Activated CD4-positive, CD25-positive, alpha-beta regulatory T cell treated with anti-CD3 and anti-CD28 coated beads, Interleukin-2, amount 50 U/mL, for 24 hours (primary cell): ENCODE results near the gene SIAE.

ENCODE experiments used
- ATAC-seq, 2 donors: fragments of 150-1000 bp; cut with Tn5 transposase; one replicate each; pipeline ENCODE4 v1.10.0; 2021; ENCODE audit warnings: mild to moderate bottlenecking in 1 of 2, moderate library complexity in 1 of 2

SIAE gene

GRCh38 chr11:124673333-124674167, at the start of gene SIAE, which contains the start of gene SPA17:
TSS of gene SIAE (minus strand) at chr11:124673739. CDS start at chr11:124673708, 31 bp downstream.
TSS of gene SPA17 (plus strand) at chr11:124673904. CDS start at chr11:124675265, 1,361 bp downstream.
- peak; percentile 87 to 88 for ATAC-seq

- no peak for ATAC-seq
These were observed 48.6 kb upstream of the SIAE start for GRCh38 chr11:124722176-124722575.

- ATAC-seq = no peak
These were observed 46.0 kb upstream of the SIAE start for GRCh38 chr11:124719534-124719933.

GRCh38 chr11:124718801-124719200, 45.3 kb upstream of the SIAE start:
- ATAC-seq = no peak

- peak in 1 of 2 donors; percentile 36 for ATAC-seq
These were observed 44.5 kb upstream of the SIAE start for GRCh38 chr11:124717786-124718651.

GRCh38 chr11:124717421-124717785, 43.9 kb upstream of the SIAE start:
- no peak for ATAC-seq

- no peak for ATAC-seq
These were observed 43.1 kb upstream of the SIAE start for GRCh38 chr11:124716591-124716990.

- no peak for ATAC-seq
These were observed 38.9 kb upstream of the SIAE start for GRCh38 chr11:124712392-124712791.

GRCh38 chr11:124707829-124708228, 34.3 kb upstream of the SIAE start:
- no peak for ATAC-seq

GRCh38 chr11:124700028-124700427, 26.5 kb upstream of the SIAE start:
- no peak for ATAC-seq

- ATAC-seq = no peak
These were observed 26.0 kb upstream of the SIAE start for GRCh38 chr11:124699547-124699946.

- ATAC-seq = no peak
These were observed 19.6 kb upstream of the SIAE start for GRCh38 chr11:124693142-124693541.

- ATAC-seq = no peak
These were observed 8.9 kb upstream of the SIAE start for GRCh38 chr11:124682443-124682842.

- ATAC-seq = no peak
These were observed 7.9 kb upstream of the SIAE start for GRCh38 chr11:124681421-124681820.

GRCh38 chr11:124678416-124678815, 4.9 kb upstream of the SIAE start:
- no peak for ATAC-seq

- no peak for ATAC-seq
These were observed 2.8 kb upstream of the SIAE start for GRCh38 chr11:124676386-124676785.

- ATAC-seq = no peak
These were observed 1.0 kb upstream of the SIAE start for GRCh38 chr11:124674571-124674970.

- ATAC-seq = no peak
These were observed 604 bp upstream of the SIAE start for GRCh38 chr11:124674168-124674517.

- no peak for ATAC-seq
These were observed 863 bp downstream of the SIAE start for GRCh38 chr11:124672536-124673215.

- no peak for ATAC-seq
These were observed 2.8 kb downstream of the SIAE start for GRCh38 chr11:124670732-124671131.

GRCh38 chr11:124669193-124669592, 4.3 kb downstream of the SIAE start:
- no peak for ATAC-seq

- no peak for ATAC-seq
These were observed 5.9 kb downstream of the SIAE start for GRCh38 chr11:124667601-124668000.

- no peak for ATAC-seq
These were observed 9.7 kb downstream of the SIAE start for GRCh38 chr11:124663861-124664260.
